ENCODE results near the gene TNIP1.

DNA sequence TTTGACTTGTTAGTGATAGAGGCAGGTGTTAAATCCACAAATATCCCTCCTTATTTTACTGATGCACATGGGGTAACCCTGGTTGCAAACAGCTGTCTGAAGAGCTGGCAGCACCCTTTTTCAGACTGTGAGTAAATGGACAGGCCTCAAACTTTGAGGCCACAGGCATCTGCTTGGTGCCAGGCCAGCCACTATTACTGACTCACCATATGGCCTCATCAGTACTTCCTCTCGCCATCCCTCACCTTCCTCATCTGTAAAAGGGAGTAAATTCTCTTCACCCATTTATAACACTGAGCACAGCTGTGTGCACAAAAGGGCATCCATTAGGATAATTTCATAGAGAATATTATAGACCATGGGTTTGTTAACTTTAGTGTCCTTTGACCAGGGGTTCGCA is 11.9 kb upstream of the TNIP1 start:
- TF ChIP-seq, protein P1, sequence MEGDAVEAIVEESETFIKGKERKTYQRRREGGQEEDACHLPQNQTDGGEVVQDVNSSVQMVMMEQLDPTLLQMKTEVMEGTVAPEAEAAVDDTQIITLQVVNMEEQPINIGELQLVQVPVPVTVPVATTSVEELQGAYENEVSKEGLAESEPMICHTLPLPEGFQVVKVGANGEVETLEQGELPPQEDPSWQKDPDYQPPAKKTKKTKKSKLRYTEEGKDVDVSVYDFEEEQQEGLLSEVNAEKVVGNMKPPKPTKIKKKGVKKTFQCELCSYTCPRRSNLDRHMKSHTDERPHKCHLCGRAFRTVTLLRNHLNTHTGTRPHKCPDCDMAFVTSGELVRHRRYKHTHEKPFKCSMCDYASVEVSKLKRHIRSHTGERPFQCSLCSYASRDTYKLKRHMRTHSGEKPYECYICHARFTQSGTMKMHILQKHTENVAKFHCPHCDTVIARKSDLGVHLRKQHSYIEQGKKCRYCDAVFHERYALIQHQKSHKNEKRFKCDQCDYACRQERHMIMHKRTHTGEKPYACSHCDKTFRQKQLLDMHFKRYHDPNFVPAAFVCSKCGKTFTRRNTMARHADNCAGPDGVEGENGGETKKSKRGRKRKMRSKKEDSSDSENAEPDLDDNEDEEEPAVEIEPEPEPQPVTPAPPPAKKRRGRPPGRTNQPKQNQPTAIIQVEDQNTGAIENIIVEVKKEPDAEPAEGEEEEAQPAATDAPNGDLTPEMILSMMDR (conservative IDR thresholded peaks at IDR 0.05; ENCODE audit: low read length): no peak
- TF ChIP-seq EZH2phosphoT487 (IDR thresholded peaks at IDR 0.05; ENCODE audit: borderline replicate concordance, low read depth, low read length): no peak
